HK-2 (cell line): Measurements from ENCODE around the gene ISG15.

ENCODE experiments used
- DNase-seq: peaks from one replicate; pipeline ENCODE4 v3.0.0-alpha.2; 2018; ENCODE audit not compliant: unreplicated experiment

The ISG15 gene

GRCh38 chr1:1013105-1013921 is at the start of gene ISG15:
Gene ISG15, plus strand, starts transcription at chr1:1013497. Its CDS starts 77 bp downstream, at chr1:1013574.
- peak; percentile 88 for DNase-seq

- no peak for DNase-seq
Measured at GRCh38 chr1:963746-964525, 49.4 kb upstream of the ISG15 start.

GRCh38 chr1:964691-965525 is 48.4 kb upstream of the ISG15 start:
- no peak for DNase-seq

- DNase-seq, result no peak
Measured at GRCh38 chr1:965526-966134, 47.7 kb upstream of the ISG15 start.

GRCh38 chr1:966135-966703 is 47.1 kb upstream of the ISG15 start, which contains the start of gene PLEKHN1:
Gene PLEKHN1, plus strand, starts transcription at chr1:966482. Its CDS starts 50 bp downstream, at chr1:966532.
- DNase-seq, result peak; percentile 84

- peak; percentile 84 for DNase-seq
Measured at GRCh38 chr1:966704-967300, 46.5 kb upstream of the ISG15 start.

GRCh38 chr1:967466-968343 is 45.6 kb upstream of the ISG15 start:
- DNase-seq, result no peak

GRCh38 chr1:969260-969855 is 43.9 kb upstream of the ISG15 start:
- no peak for DNase-seq

- no peak for DNase-seq
Measured at GRCh38 chr1:970242-970972, 42.9 kb upstream of the ISG15 start.

- no peak for DNase-seq
Measured at GRCh38 chr1:970973-971730, 42.1 kb upstream of the ISG15 start.

GRCh38 chr1:971751-972506 is 41.4 kb upstream of the ISG15 start:
- DNase-seq, result no peak

GRCh38 chr1:972726-973458 is 40.4 kb upstream of the ISG15 start:
- no peak for DNase-seq

- no peak for DNase-seq
Measured at GRCh38 chr1:973459-974292, 39.6 kb upstream of the ISG15 start.

GRCh38 chr1:974293-974640 is 39.0 kb upstream of the ISG15 start:
- no peak for DNase-seq

- DNase-seq, result no peak
Measured at GRCh38 chr1:974687-975328, 38.5 kb upstream of the ISG15 start.
